ENCODE data around the gene SWT1. TPM values are rescaled to one million over a fixed set of nuclear protein-coding genes. Genes with fewer than 3 reads are reported as not detected.

SWT1 gene
- total RNA-seq, 1 donor from 2014 or later: 3.5 TPM

GRCh38 chr1:185322636-185323035 lies 165.7 kb downstream of the SWT1 start:
- Mint-ChIP-seq H3K4me1 (ENCODE audit: low read depth) (peaks cover 16% of the 10 kb centered on the region), H3K27ac (ENCODE audit: unreplicated experiment) (no peak overlapping the region), H3K36me3 (ENCODE audit: low read depth) (no peaks in the 10 kb centered on the region), H3K27me3 (ENCODE audit: low read depth) (no peaks in the 10 kb centered on the region), H3K9me3 (ENCODE audit: low read depth) (peaks cover 6% of the 10 kb centered on the region), H3K4me3 (ENCODE audit: unreplicated experiment) (no peak overlapping the region)
- no peak for DNase-seq (ENCODE audit: low spot score)
- no peak for TF ChIP-seq CTCF (IDR thresholded peaks at IDR 0.05)

GRCh38 chr1:185324118-185324517 lies 167.2 kb downstream of the SWT1 start:
- Mint-ChIP-seq H3K36me3 (ENCODE audit: low read depth) (no peaks in the 10 kb centered on the region), H3K4me3 (ENCODE audit: unreplicated experiment) (no peak overlapping the region), H3K27me3 (ENCODE audit: low read depth) (no peaks in the 10 kb centered on the region), H3K9me3 (ENCODE audit: low read depth) (peaks cover 6% of the 10 kb centered on the region), H3K4me1 (ENCODE audit: low read depth) (peaks cover 2% of the 10 kb centered on the region), H3K27ac (ENCODE audit: unreplicated experiment) (no peak overlapping the region)
- no peak for TF ChIP-seq CTCF (IDR thresholded peaks at IDR 0.05)
- no peak for DNase-seq (ENCODE audit: low spot score)

GRCh38 chr1:185325413-185325812 lies 168.4 kb downstream of the SWT1 start:
- no peak for DNase-seq (ENCODE audit: low spot score)
- TF ChIP-seq CTCF (IDR thresholded peaks at IDR 0.05): no peak
- H3K4me3 Mint-ChIP-seq (ENCODE audit: unreplicated experiment): no peak overlapping the region
- no peaks in the 10 kb centered on the region for H3K4me1 Mint-ChIP-seq (ENCODE audit: low read depth)
- peaks cover 6% of the 10 kb centered on the region for H3K9me3 Mint-ChIP-seq (ENCODE audit: low read depth)
- no peaks in the 10 kb centered on the region for H3K27me3 Mint-ChIP-seq (ENCODE audit: low read depth)
- no peak overlapping the region for H3K27ac Mint-ChIP-seq (ENCODE audit: unreplicated experiment)
- no peaks in the 10 kb centered on the region for H3K36me3 Mint-ChIP-seq (ENCODE audit: low read depth)

DNA sequence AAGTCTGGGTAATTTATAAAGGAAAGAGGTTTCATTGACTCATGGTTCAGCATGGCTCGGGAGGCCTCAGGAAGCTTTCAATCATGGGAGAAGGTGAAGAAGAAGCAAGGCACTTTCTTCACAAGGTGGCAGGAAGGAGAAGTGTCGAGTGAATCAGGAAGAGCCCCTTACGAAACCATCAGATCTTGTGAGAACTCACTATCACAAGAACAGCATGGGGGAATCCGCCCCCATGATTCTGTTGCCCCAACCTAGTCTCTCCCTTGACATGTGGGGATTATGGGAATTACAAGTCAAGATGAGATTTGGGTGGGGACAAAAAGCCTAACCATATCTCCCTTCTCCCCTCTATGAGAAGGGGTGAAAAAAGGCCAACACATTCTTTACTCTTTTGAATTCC lies 171.3 kb downstream of the SWT1 start:
- H3K27ac Mint-ChIP-seq (ENCODE audit: unreplicated experiment): no peak overlapping the region
- H3K9me3 Mint-ChIP-seq (ENCODE audit: low read depth): no peaks in the 10 kb centered on the region
- TF ChIP-seq CTCF (IDR thresholded peaks at IDR 0.05): no peak
- no peak for DNase-seq (ENCODE audit: low spot score)
- H3K36me3 Mint-ChIP-seq (ENCODE audit: low read depth): no peaks in the 10 kb centered on the region
- H3K4me3 Mint-ChIP-seq (ENCODE audit: unreplicated experiment): no peak overlapping the region
- no peaks in the 10 kb centered on the region for H3K27me3 Mint-ChIP-seq (ENCODE audit: low read depth)
- no peaks in the 10 kb centered on the region for H3K4me1 Mint-ChIP-seq (ENCODE audit: low read depth)

DNA sequence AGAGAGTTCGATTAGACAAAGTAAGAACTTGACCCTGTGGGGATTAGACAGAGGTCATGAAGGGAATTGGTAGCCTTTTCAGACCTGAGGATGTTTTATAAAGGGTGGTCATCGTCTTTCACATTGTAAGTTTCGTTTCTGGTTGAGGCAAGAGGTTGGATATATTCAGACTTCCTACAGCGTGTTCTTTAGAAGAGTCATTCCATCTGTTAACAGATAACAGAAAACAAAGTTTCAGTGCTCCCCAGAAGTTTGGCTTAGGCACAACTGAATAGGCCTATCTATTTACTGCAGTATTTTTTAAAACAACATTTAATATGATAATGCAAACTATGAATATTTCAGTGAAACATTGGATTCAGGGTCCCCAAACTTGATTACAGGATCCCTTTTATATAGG lies 177.2 kb downstream of the SWT1 start:
- Mint-ChIP-seq H3K4me1 (ENCODE audit: low read depth) (peaks cover 6% of the 10 kb centered on the region), H3K27me3 (ENCODE audit: low read depth) (no peaks in the 10 kb centered on the region), H3K9me3 (ENCODE audit: low read depth) (no peaks in the 10 kb centered on the region), H3K4me3 (ENCODE audit: unreplicated experiment) (no peak overlapping the region), H3K36me3 (ENCODE audit: low read depth) (no peaks in the 10 kb centered on the region), H3K27ac (ENCODE audit: unreplicated experiment) (no peak overlapping the region)
- no peak for TF ChIP-seq CTCF (IDR thresholded peaks at IDR 0.05)
- no peak for DNase-seq (ENCODE audit: low spot score)

Measured in chondrocyte (in vitro differentiated cells).